ENCODE results near the gene FAM184B. TPM values are rescaled to one million over a fixed set of nuclear protein-coding genes. Genes with fewer than 3 reads are reported as not detected.
"Not testable (repeated sequence)": the region's sequence is repeated elsewhere in the genome, so short reads cannot be mapped to it uniquely, and the experiment has no call there.

Gene FAM184B
- polyA plus RNA-seq, 3 donors: 0.40 to 0.61 (median 0.42) TPM

- DNase-seq (ENCODE audit: low read depth in 3 of 3, low spot score in 2 of 3): no peak
Measured at GRCh38 chr4:17690135-17690534, 91.3 kb downstream of the FAM184B start.

GRCh38 chr4:17688011-17688441, 93.4 kb downstream of the FAM184B start:
- no peak for DNase-seq (ENCODE audit: low read depth in 3 of 3, low spot score in 2 of 3)

GRCh38 chr4:17687237-17687857, 94.1 kb downstream of the FAM184B start:
- no peak for DNase-seq (ENCODE audit: low read depth in 3 of 3, low spot score in 2 of 3)

GRCh38 chr4:17684648-17685047, 96.8 kb downstream of the FAM184B start:
- DNase-seq (ENCODE audit: low read depth in 3 of 3, low spot score in 2 of 3): not testable (repeated sequence)

- no peak for DNase-seq (ENCODE audit: low read depth in 3 of 3, low spot score in 2 of 3)
Measured at GRCh38 chr4:17682222-17682566, 99.2 kb downstream of the FAM184B start.

- DNase-seq (ENCODE audit: low read depth in 3 of 3, low spot score in 2 of 3): no peak
Measured at GRCh38 chr4:17681281-17682221, 99.9 kb downstream of the FAM184B start.

GRCh38 chr4:17680559-17681280, 100.7 kb downstream of the FAM184B start:
- no peak for DNase-seq (ENCODE audit: low read depth in 3 of 3, low spot score in 2 of 3)

- no peak for DNase-seq (ENCODE audit: low read depth in 3 of 3, low spot score in 2 of 3)
Measured at GRCh38 chr4:17670423-17670822, 111.0 kb downstream of the FAM184B start.

- no peak for DNase-seq (ENCODE audit: low read depth in 3 of 3, low spot score in 2 of 3)
Measured at GRCh38 chr4:17667653-17668201, 113.7 kb downstream of the FAM184B start.

GRCh38 chr4:17667253-17667652, 114.2 kb downstream of the FAM184B start:
- no peak for DNase-seq (ENCODE audit: low read depth in 3 of 3, low spot score in 2 of 3)

GRCh38 chr4:17665852-17666251, 115.6 kb downstream of the FAM184B start:
- no peak for DNase-seq (ENCODE audit: low read depth in 3 of 3, low spot score in 2 of 3)

GRCh38 chr4:17665346-17665745, 116.1 kb downstream of the FAM184B start:
- no peak for DNase-seq (ENCODE audit: low read depth in 3 of 3, low spot score in 2 of 3)

- no peak for DNase-seq (ENCODE audit: low read depth in 3 of 3, low spot score in 2 of 3)
Measured at GRCh38 chr4:17664755-17665154, 116.7 kb downstream of the FAM184B start.

- DNase-seq (ENCODE audit: low read depth in 3 of 3, low spot score in 2 of 3): no peak
Measured at GRCh38 chr4:17662694-17663093, 118.7 kb downstream of the FAM184B start.

GRCh38 chr4:17659196-17659595, 122.2 kb downstream of the FAM184B start:
- not testable (repeated sequence) for DNase-seq (ENCODE audit: low read depth in 3 of 3, low spot score in 2 of 3)

- no peak for DNase-seq (ENCODE audit: low read depth in 3 of 3, low spot score in 2 of 3)
Measured at GRCh38 chr4:17657849-17658248, 123.6 kb downstream of the FAM184B start.

GRCh38 chr4:17657090-17657489, 124.3 kb downstream of the FAM184B start:
- no peak for DNase-seq (ENCODE audit: low read depth in 3 of 3, low spot score in 2 of 3)

GRCh38 chr4:17654701-17655100, 126.7 kb downstream of the FAM184B start:
- no peak for DNase-seq (ENCODE audit: low read depth in 3 of 3, low spot score in 2 of 3)

- no peak for DNase-seq (ENCODE audit: low read depth in 3 of 3, low spot score in 2 of 3)
Measured at GRCh38 chr4:17650406-17650805, 131.0 kb downstream of the FAM184B start.

- DNase-seq (ENCODE audit: low read depth in 3 of 3, low spot score in 2 of 3): no peak
Measured at GRCh38 chr4:17647927-17648326, 133.5 kb downstream of the FAM184B start.

GRCh38 chr4:17647176-17647806, 134.1 kb downstream of the FAM184B start:
- DNase-seq (ENCODE audit: low read depth in 3 of 3, low spot score in 2 of 3): no peak

Measured in right renal cortex interstitium (tissue), 3 donors.